ENCODE data around the gene RNF167. TPM values are rescaled to one million over a fixed set of nuclear protein-coding genes. Genes with fewer than 3 reads are reported as not detected.

The RNF167 gene
- total and polyA plus RNA-seq, 2 of the 4 experiments (the other 2 are of a cell fraction) = 13.1 to 79.5 TPM

DNA sequence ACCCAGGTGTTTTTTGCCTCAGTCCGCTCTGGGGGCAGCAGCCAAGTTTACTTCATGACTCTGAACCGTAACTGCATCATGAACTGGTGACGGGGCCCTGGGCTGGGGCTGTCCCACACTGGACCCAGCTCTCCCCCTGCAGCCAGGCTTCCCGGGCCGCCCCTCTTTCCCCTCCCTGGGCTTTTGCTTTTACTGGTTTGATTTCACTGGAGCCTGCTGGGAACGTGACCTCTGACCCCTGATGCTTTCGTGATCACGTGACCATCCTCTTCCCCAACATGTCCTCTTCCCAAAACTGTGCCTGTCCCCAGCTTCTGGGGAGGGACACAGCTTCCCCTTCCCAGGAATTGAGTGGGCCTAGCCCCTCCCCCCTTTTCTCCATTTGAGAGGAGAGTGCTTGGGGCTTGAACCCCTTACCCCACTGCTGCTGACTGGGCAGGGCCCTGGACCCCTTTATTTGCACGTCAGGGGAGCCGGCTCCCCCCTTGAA is 42.8 kb upstream of the RNF167 start:
- BruUV-seq (replicated peaks) = no TSS peak
- ATAC-seq (ENCODE audit: low read depth) (no peak), DNase-seq (no peak)
- no peak overlapping the region for H3K9ac ChIP-seq (ENCODE audit: low read depth, low read length)
- H4K5ac ChIP-seq (ENCODE audit: low read depth, low read length) = no peak overlapping the region
- H3K36me3 ChIP-seq (ENCODE audit: control insufficient read depth, insufficient read depth, low read length) = peaks cover 50% of the 10 kb centered on the region
- H3K4me1 ChIP-seq (ENCODE audit: control insufficient read depth, insufficient read depth, low read length) = no peaks in the 10 kb centered on the region
- ChIA-PET POLR2A (ENCODE audit: unreplicated experiment) (no interaction called here), CTCF (no interaction called here)
- H2AK9ac ChIP-seq (replicated peaks; ENCODE audit: low read depth, low read length, poor library complexity) = no peak overlapping the region
- TF ChIP-seq BHLHE40 (IDR thresholded peaks at IDR 0.05; ENCODE audit: low read depth, low read length) = no peak
- no peak for TF ChIP-seq SMC3 (IDR thresholded peaks at IDR 0.05; ENCODE audit: low read depth, low read length)
- no peak for TF ChIP-seq CHD1 (IDR thresholded peaks at IDR 0.05; ENCODE audit: low read depth, low read length)
- TF ChIP-seq USF2 (IDR thresholded peaks at IDR 0.05; ENCODE audit: low read depth, low read length) = peak; percentile 60
- no peaks in the 10 kb centered on the region for H3K27me3 ChIP-seq (ENCODE audit: control insufficient read depth, insufficient read depth, low read length)
- dilution Hi-C loops (cut with HindIII; ENCODE audit: low sequenced_read_pairs, unreplicated experiment) (no loop called here), intact Hi-C loops (cut with micrococcal nuclease) (no loop called here), in situ Hi-C loops (cut with MboI; ENCODE audit: low sequenced_read_pairs) (no loop called here)
- H3K4ac ChIP-seq (ENCODE audit: low read depth, low read length) = no peak overlapping the region
- H3K14ac ChIP-seq (replicated peaks; ENCODE audit: low read depth, low read length) = no peak overlapping the region
- H3K79me1 ChIP-seq (ENCODE audit: low read depth in 1 of 2, low read length in 2 of 2) = no peaks in the 10 kb centered on the region
- H2BK5ac ChIP-seq (ENCODE audit: low read depth, low read length, poor library complexity, severe bottlenecking) = no peak overlapping the region
- no peak overlapping the region for H2AK5ac ChIP-seq (ENCODE audit: low read depth, low read length)
- H2BK120ac ChIP-seq (ENCODE audit: low read depth, low read length) = no peak overlapping the region
- no peak overlapping the region for H3K4me2 ChIP-seq (ENCODE audit: low read depth, low read length)
- no peak overlapping the region for H3K27ac ChIP-seq (ENCODE audit: insufficient read depth, low read length)
- no peak overlapping the region for H2AFZ ChIP-seq (replicated peaks; ENCODE audit: low read length, poor library complexity)
- H3K56ac ChIP-seq (ENCODE audit: extremely low read depth, insufficient read depth, low read length) = no peak overlapping the region
- H4K8ac ChIP-seq (ENCODE audit: low read depth in 2 of 2, low read length in 2 of 2) = no peak overlapping the region
- H3K9me3 ChIP-seq (ENCODE audit: control insufficient read depth, insufficient read depth, low read length) = no peaks in the 10 kb centered on the region; the same call in 1 of the 2 replicates
- no peaks in the 10 kb centered on the region for H3K9me1 ChIP-seq (ENCODE audit: insufficient read depth, low read length)
- no CpG with 5 or more reads among the region's 10 CpGs for WGBS, 2 experiments (ENCODE audit: extremely low coverage in 2 of 2, insufficient read length in 1 of 2)
- no peak overlapping the region for H4K91ac ChIP-seq (ENCODE audit: insufficient read depth, low read depth, low read length)
- no peak overlapping the region for H2BK15ac ChIP-seq (ENCODE audit: low read depth, low read length)
- no peak overlapping the region for H3K23ac ChIP-seq (ENCODE audit: low read depth, low read length)
- no peak overlapping the region for H3K4me3 ChIP-seq (ENCODE audit: insufficient read depth, low read depth, low read length)
- H3K18ac ChIP-seq (ENCODE audit: low read depth, low read length) = no peak overlapping the region
- no peak overlapping the region for H2BK20ac ChIP-seq (ENCODE audit: low read depth, low read length)
- H4K20me1 ChIP-seq (ENCODE audit: insufficient read depth, low read length) = no peaks in the 10 kb centered on the region; the same call in 1 of the 2 replicates
